Osteoblast (primary cell): ENCODE measurements around the gene ATP10D. TPM values are rescaled to one million over a fixed set of nuclear protein-coding genes. Genes with fewer than 3 reads are reported as not detected.

Experiments
- DNase-seq: peaks from one replicate; pipeline ENCODE4 v3.0.0; 2011; ENCODE audit warnings: low spot score, mixed read lengths; ENCODE audit not compliant: insufficient read length; ENCODE audit errors: missing footprints
- H2AFZ ChIP-seq: 2 replicates; pipeline ENCODE4 v1.6.0; 2011; ENCODE audit warnings: mild to moderate bottlenecking, low read length
- H3K27ac ChIP-seq: 2 replicates; pipeline ENCODE4 v1.5.1; 2011; ENCODE audit warnings: mild to moderate bottlenecking, low read depth, low read length, moderate library complexity
- H3K27me3 ChIP-seq: 2 replicates; pipeline ENCODE4 v1.6.0; 2012; ENCODE audit warnings: mild to moderate bottlenecking, control low read depth, inconsistent platforms, low read length, moderate library complexity; ENCODE audit not compliant: insufficient read depth
- H3K36me3 ChIP-seq: 2 replicates; pipeline ENCODE4 v1.5.1; 2011; ENCODE audit warnings: mild to moderate bottlenecking, low read length, control low read depth, moderate library complexity; ENCODE audit not compliant: insufficient read depth
- H3K4me1 ChIP-seq: 2 replicates; pipeline ENCODE4 v1.5.1; 2011; ENCODE audit warnings: mild to moderate bottlenecking, low read length, control low read depth, moderate library complexity; ENCODE audit not compliant: insufficient read depth
- H3K4me2 ChIP-seq: 2 replicates; pipeline ENCODE4 v1.6.0; 2011; ENCODE audit warnings: mild to moderate bottlenecking, low read length; ENCODE audit not compliant: insufficient read depth
- H3K4me3 ChIP-seq: fragments of 200-600 bp; sonication (generic); 3 replicates; pipeline ENCODE4 v1.5.1; 2012; ENCODE audit warnings: mild to moderate bottlenecking, low read length, inconsistent platforms; ENCODE audit not compliant: insufficient read depth
- H3K79me2 ChIP-seq: 2 replicates; pipeline ENCODE4 v1.6.0; 2012; ENCODE audit warnings: mild to moderate bottlenecking, low read length, control low read depth, inconsistent platforms; ENCODE audit not compliant: insufficient read depth
- H3K9me3 ChIP-seq: 2 replicates; pipeline ENCODE4 v1.5.1; 2011; ENCODE audit warnings: low read depth, low read length, control low read depth
- H4K20me1 ChIP-seq: 2 replicates; pipeline ENCODE4 v1.6.0; 2012; ENCODE audit warnings: mild to moderate bottlenecking, low read length, control low read depth; ENCODE audit not compliant: insufficient read depth
- total RNA-seq: library from RNA; depleted of rRNA; stranded (reverse); fragments of >200 nt; gene quantifications from 2 replicates; pipeline ENCODE4 v1.2.3, GENCODE V29; 2012
- TF ChIP-seq, protein P1 (sequence below): IDR thresholded peaks from 2 replicates; pipeline ENCODE4 v1.5.1; 2011; ENCODE audit warnings: mild to moderate bottlenecking, low read depth, low read length, moderate library complexity; ENCODE audit errors: extremely low read depth

ATP10D gene
- 49.8 and 51.8 TPM in 2 replicates for total RNA-seq

GRCh38 chr4:47485047-47485692 lies at the start of gene ATP10D:
TSS of gene ATP10D (plus strand) at chr4:47485275. CDS start at chr4:47512541, 27,266 bp downstream.
- Histone ChIP-seq H3K9me3 (no peaks in the 10 kb centered on the region), H3K27ac (peak within 1 kb of the TSS; percentile 92), H3K4me1 (peaks cover 13% of the 10 kb centered on the region), H2AFZ (peak within 1 kb of the TSS; percentile 71), H3K27me3 (no peaks in the 10 kb centered on the region), H4K20me1 (no peaks in the 10 kb centered on the region), H3K36me3 (no peaks in the 10 kb centered on the region), H3K4me3 (peak within 1 kb of the TSS; percentile 77), H3K4me2 (peak within 1 kb of the TSS; percentile 96), H3K79me2 (peaks cover 37% of the 10 kb centered on the region)
- peak; percentile 77 for DNase-seq
- TF ChIP-seq, protein P1, sequence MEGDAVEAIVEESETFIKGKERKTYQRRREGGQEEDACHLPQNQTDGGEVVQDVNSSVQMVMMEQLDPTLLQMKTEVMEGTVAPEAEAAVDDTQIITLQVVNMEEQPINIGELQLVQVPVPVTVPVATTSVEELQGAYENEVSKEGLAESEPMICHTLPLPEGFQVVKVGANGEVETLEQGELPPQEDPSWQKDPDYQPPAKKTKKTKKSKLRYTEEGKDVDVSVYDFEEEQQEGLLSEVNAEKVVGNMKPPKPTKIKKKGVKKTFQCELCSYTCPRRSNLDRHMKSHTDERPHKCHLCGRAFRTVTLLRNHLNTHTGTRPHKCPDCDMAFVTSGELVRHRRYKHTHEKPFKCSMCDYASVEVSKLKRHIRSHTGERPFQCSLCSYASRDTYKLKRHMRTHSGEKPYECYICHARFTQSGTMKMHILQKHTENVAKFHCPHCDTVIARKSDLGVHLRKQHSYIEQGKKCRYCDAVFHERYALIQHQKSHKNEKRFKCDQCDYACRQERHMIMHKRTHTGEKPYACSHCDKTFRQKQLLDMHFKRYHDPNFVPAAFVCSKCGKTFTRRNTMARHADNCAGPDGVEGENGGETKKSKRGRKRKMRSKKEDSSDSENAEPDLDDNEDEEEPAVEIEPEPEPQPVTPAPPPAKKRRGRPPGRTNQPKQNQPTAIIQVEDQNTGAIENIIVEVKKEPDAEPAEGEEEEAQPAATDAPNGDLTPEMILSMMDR, result no peak

GRCh38 chr4:47442980-47443379 lies 42.1 kb upstream of the ATP10D start:
- no peaks in the 10 kb centered on the region for H4K20me1 ChIP-seq
- no peaks in the 10 kb centered on the region for H3K79me2 ChIP-seq
- no peak for DNase-seq
- H3K9me3 ChIP-seq, result no peaks in the 10 kb centered on the region
- no peaks in the 10 kb centered on the region for H3K36me3 ChIP-seq
- no peaks in the 10 kb centered on the region for H3K4me1 ChIP-seq
- H3K4me3 ChIP-seq, result no peak overlapping the region
- H3K4me2 ChIP-seq, result no peak overlapping the region
- no peak overlapping the region for H2AFZ ChIP-seq
- no peaks in the 10 kb centered on the region for H3K27me3 ChIP-seq
- H3K27ac ChIP-seq, result no peak overlapping the region
- TF ChIP-seq, protein P1, result no peak

GRCh38 chr4:47444031-47444430 lies 41.0 kb upstream of the ATP10D start:
- H3K4me3 ChIP-seq, result no peak overlapping the region
- no peak overlapping the region for H3K4me2 ChIP-seq
- no peaks in the 10 kb centered on the region for H3K4me1 ChIP-seq
- TF ChIP-seq, protein P1, result no peak
- no peak overlapping the region for H2AFZ ChIP-seq
- no peak for DNase-seq
- H3K9me3 ChIP-seq, result no peaks in the 10 kb centered on the region
- no peaks in the 10 kb centered on the region for H3K79me2 ChIP-seq
- no peaks in the 10 kb centered on the region for H4K20me1 ChIP-seq
- no peaks in the 10 kb centered on the region for H3K27me3 ChIP-seq
- H3K27ac ChIP-seq, result no peak overlapping the region
- H3K36me3 ChIP-seq, result no peaks in the 10 kb centered on the region

DNA sequence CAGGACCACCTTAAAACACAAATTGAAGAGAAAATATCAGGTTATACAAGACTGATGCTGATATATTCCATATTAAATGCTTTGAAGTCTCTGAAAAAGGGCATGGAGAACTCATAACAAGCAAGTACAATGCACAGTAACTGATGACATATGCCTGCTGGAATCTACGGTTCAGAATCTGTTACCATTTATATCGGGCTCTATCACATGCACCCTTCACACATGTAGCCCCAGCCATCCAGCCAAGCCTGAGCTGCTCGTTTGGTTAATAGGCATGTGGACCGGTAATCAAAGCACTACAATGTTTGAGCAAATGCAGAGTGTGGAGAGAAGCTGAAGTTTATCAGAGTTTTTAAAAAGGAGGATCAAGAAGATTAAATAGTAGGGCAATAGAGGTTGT lies 33.4 kb upstream of the ATP10D start:
- H3K27ac ChIP-seq, result no peak overlapping the region

More for the DNA sequence above, 33.4 kb upstream of the ATP10D start:
- Histone ChIP-seq H3K9me3 (no peaks in the 10 kb centered on the region), H3K4me1 (no peaks in the 10 kb centered on the region), H4K20me1 (no peaks in the 10 kb centered on the region), H2AFZ (no peak overlapping the region), H3K36me3 (peaks cover 27% of the 10 kb centered on the region), H3K4me2 (no peak overlapping the region), H3K79me2 (no peaks in the 10 kb centered on the region), H3K4me3 (no peak overlapping the region), H3K27me3 (no peaks in the 10 kb centered on the region)
- TF ChIP-seq, protein P1, result no peak
- DNase-seq, result no peak
